ENCODE data around the gene BCAT1. TPM values are rescaled to one million over a fixed set of nuclear protein-coding genes. Genes with fewer than 3 reads are reported as not detected.
"Not testable (repeated sequence)": the region's sequence is repeated elsewhere in the genome, so short reads cannot be mapped to it uniquely, and the experiment has no call there.

The BCAT1 gene
- total RNA-seq, 1 donor from 2014 or later, result 35.3 TPM

GRCh38 chr12:24821691-24822090, 127.2 kb downstream of the BCAT1 start:
- Histone ChIP-seq H3K36me3 (ENCODE audit: control insufficient read depth, insufficient read depth, low read length) (no peaks in the 10 kb centered on the region), H3K4me3 (ENCODE audit: low read depth, low read length) (no peak overlapping the region), H3K27me3 (ENCODE audit: control insufficient read depth, insufficient read depth, low read length) (no peaks in the 10 kb centered on the region)
- no peak for TF ChIP-seq CTCF (IDR thresholded peaks at IDR 0.05; ENCODE audit: insufficient read depth, low read length, severe bottlenecking)
- DNase-seq (ENCODE audit: low read depth) (peak; percentile 81), FAIRE-seq (peak; percentile 82)

GRCh38 chr12:24820872-24821271, 128.0 kb downstream of the BCAT1 start:
- DNase-seq (ENCODE audit: low read depth) (peak; percentile 15), FAIRE-seq (no peak)
- TF ChIP-seq CTCF (IDR thresholded peaks at IDR 0.05; ENCODE audit: insufficient read depth, low read length, severe bottlenecking), result no peak
- Histone ChIP-seq H3K27me3 (ENCODE audit: control insufficient read depth, insufficient read depth, low read length) (no peaks in the 10 kb centered on the region), H3K36me3 (ENCODE audit: control insufficient read depth, insufficient read depth, low read length) (no peaks in the 10 kb centered on the region), H3K4me3 (ENCODE audit: low read depth, low read length) (no peak overlapping the region)

- Histone ChIP-seq H3K4me3 (ENCODE audit: low read depth, low read length) (no peak overlapping the region), H3K27me3 (ENCODE audit: control insufficient read depth, insufficient read depth, low read length) (no peaks in the 10 kb centered on the region), H3K36me3 (ENCODE audit: control insufficient read depth, insufficient read depth, low read length) (no peaks in the 10 kb centered on the region)
- FAIRE-seq (no peak), DNase-seq (ENCODE audit: low read depth) (no peak)
- no peak for TF ChIP-seq CTCF (IDR thresholded peaks at IDR 0.05; ENCODE audit: insufficient read depth, low read length, severe bottlenecking)
Measured at GRCh38 chr12:24818351-24818750, 130.6 kb downstream of the BCAT1 start.

GRCh38 chr12:24815114-24815423, 133.8 kb downstream of the BCAT1 start:
- H3K4me3 ChIP-seq (ENCODE audit: low read depth, low read length), result no peak overlapping the region
- no peak for FAIRE-seq

GRCh38 chr12:24814379-24815113, 134.4 kb downstream of the BCAT1 start:
- H3K36me3 ChIP-seq (ENCODE audit: control insufficient read depth, insufficient read depth, low read length), result no peaks in the 10 kb centered on the region
- TF ChIP-seq CTCF (IDR thresholded peaks at IDR 0.05; ENCODE audit: insufficient read depth, low read length, severe bottlenecking), result no peak
- no peak overlapping the region for H3K4me3 ChIP-seq (ENCODE audit: low read depth, low read length)
- FAIRE-seq (no peak), DNase-seq (ENCODE audit: low read depth) (no peak)
- H3K27me3 ChIP-seq (ENCODE audit: control insufficient read depth, insufficient read depth, low read length), result no peaks in the 10 kb centered on the region

More at GRCh38 chr12:24815114-24815423, 133.8 kb downstream of the BCAT1 start:
- no peak for TF ChIP-seq CTCF (IDR thresholded peaks at IDR 0.05; ENCODE audit: insufficient read depth, low read length, severe bottlenecking)
- H3K36me3 ChIP-seq (ENCODE audit: control insufficient read depth, insufficient read depth, low read length), result no peaks in the 10 kb centered on the region
- DNase-seq (ENCODE audit: low read depth), result no peak
- no peaks in the 10 kb centered on the region for H3K27me3 ChIP-seq (ENCODE audit: control insufficient read depth, insufficient read depth, low read length)

GRCh38 chr12:24810378-24810777, 138.5 kb downstream of the BCAT1 start:
- no peaks in the 10 kb centered on the region for H3K36me3 ChIP-seq (ENCODE audit: control insufficient read depth, insufficient read depth, low read length)
- H3K27me3 ChIP-seq (ENCODE audit: control insufficient read depth, insufficient read depth, low read length), result no peaks in the 10 kb centered on the region
- no peak for TF ChIP-seq CTCF (IDR thresholded peaks at IDR 0.05; ENCODE audit: insufficient read depth, low read length, severe bottlenecking)
- DNase-seq (ENCODE audit: low read depth) (no peak), FAIRE-seq (no peak)
- H3K4me3 ChIP-seq (ENCODE audit: low read depth, low read length), result no peak overlapping the region

GRCh38 chr12:24809306-24809705, 139.6 kb downstream of the BCAT1 start:
- not testable (repeated sequence) for H3K27me3 ChIP-seq (ENCODE audit: control insufficient read depth, insufficient read depth, low read length); H3K4me3 ChIP-seq (ENCODE audit: low read depth, low read length); H3K36me3 ChIP-seq (ENCODE audit: control insufficient read depth, insufficient read depth, low read length); FAIRE-seq; DNase-seq (ENCODE audit: low read depth)

Measured in bronchial epithelial cell (primary cell).